Tibial nerve (tissue), 4 donors: ENCODE results near the gene SLC66A2.

Experiments used
- EP300 ChIP-seq, 2 donors: sonication (generic); formaldehyde crosslinking; IDR thresholded peaks; one replicate each; pipeline ENCODE4 v1.6.1; 2017; ENCODE audit warnings: antibody characterized with exemption in 2 of 2, mild to moderate bottlenecking in 1 of 2
- POLR2A ChIP-seq, 2 donors: fragments of 450-650 bp; IDR thresholded peaks; one replicate each; pipeline ENCODE4 v1.6.1; 2017; ENCODE audit warnings: antibody characterized with exemption in 2 of 2, mild to moderate bottlenecking in 2 of 2, moderate library complexity in 2 of 2
- TF ChIP-seq, protein P1 (sequence below), 5 experiments: fragments of 200-600 bp in 3 of 5; fragments of 450-650 bp in 2 of 5; sonication (generic) in 3 of 5; IDR thresholded peaks; one replicate each; pipeline ENCODE4 v1.5.1; 2016 to 2019; ENCODE audit warnings: antibody characterized with exemption in 5 of 5, mild to moderate bottlenecking in 3 of 5, moderate library complexity in 2 of 5

DNA sequence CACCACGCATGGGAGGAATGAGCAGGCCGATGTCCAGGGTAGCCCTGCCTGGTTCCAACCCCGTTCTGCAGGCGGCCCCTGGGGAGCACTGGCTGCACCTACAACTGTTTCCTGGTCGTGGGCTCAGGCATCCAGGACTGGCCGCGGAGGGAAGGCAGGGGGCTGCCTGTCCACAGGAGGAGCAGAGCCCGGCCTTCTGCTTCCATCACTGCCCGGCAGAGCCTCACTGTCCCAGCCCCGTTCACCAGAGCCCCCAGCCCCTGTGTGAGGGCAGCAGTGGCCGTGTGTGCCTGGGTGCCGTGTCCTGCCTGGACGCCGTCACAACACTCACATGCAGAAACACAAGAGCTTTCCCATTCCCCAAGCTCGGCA lies 97.5 kb downstream of the SLC66A2 start:
- TF ChIP-seq, protein P1, sequence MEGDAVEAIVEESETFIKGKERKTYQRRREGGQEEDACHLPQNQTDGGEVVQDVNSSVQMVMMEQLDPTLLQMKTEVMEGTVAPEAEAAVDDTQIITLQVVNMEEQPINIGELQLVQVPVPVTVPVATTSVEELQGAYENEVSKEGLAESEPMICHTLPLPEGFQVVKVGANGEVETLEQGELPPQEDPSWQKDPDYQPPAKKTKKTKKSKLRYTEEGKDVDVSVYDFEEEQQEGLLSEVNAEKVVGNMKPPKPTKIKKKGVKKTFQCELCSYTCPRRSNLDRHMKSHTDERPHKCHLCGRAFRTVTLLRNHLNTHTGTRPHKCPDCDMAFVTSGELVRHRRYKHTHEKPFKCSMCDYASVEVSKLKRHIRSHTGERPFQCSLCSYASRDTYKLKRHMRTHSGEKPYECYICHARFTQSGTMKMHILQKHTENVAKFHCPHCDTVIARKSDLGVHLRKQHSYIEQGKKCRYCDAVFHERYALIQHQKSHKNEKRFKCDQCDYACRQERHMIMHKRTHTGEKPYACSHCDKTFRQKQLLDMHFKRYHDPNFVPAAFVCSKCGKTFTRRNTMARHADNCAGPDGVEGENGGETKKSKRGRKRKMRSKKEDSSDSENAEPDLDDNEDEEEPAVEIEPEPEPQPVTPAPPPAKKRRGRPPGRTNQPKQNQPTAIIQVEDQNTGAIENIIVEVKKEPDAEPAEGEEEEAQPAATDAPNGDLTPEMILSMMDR (IDR thresholded peaks at IDR 0.05), result no peak
- TF ChIP-seq POLR2A (IDR thresholded peaks at IDR 0.05) (no peak), EP300 (IDR thresholded peaks at IDR 0.05) (no peak)
